ENCODE measurements around the gene ABCD1. TPM values are rescaled to one million over a fixed set of nuclear protein-coding genes. Genes with fewer than 3 reads are reported as not detected.
"Not testable (repeated sequence)": the region's sequence is repeated elsewhere in the genome, so short reads cannot be mapped to it uniquely, and the experiment has no call there.

Gene ABCD1
- total RNA-seq, 2 donors from 2014 or later = 15.2 to 18.0 TPM

DNA sequence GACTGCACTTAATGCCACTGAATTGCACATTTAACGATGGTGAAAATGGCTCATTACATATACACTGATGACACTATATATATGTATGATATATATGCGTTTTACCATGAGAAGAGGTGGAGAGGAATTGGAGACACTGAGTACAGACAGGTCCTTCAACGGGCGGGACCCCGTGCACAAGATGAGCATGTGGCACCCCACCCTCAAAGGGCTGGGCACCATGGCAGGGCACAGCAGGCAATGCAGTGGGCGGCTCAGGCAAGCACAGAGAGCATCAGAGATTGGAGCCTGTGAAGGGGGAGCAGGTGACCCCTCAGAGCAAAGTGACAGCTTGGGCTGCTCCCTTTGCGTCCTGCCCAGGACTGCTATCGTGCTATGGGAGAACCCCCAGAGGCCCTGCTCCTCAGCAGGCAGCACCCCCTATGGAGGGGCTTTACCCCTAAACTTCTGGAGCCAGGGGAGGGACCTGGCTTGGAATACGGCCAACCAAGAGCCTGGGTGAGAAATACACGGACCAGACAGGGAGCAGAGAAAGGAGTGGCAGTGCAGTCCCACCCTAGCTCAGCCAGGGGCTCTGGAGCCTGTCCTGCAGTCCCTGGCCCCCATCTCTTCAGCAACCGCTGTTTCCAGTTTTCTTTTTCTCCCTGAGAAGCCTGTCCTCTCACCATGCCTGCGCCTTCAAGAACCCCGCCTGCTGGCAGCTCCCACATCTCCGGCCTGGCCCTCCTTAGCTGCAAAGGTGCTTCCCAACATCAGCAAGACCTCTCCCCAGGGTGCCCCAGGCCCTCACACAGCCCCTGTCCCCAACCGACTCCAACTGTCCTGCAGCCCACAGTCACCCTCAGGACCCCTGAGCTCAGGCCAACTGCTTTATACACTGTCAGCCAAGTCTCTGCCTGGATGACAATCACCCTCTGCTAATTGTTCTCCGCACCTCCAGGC is 26.5 kb upstream of the ABCD1 start:
- H3K27ac ChIP-seq = peak overlapping the region; percentile 71 to 75
- no peak for DNase-seq (ENCODE audit: low spot score)

DNA sequence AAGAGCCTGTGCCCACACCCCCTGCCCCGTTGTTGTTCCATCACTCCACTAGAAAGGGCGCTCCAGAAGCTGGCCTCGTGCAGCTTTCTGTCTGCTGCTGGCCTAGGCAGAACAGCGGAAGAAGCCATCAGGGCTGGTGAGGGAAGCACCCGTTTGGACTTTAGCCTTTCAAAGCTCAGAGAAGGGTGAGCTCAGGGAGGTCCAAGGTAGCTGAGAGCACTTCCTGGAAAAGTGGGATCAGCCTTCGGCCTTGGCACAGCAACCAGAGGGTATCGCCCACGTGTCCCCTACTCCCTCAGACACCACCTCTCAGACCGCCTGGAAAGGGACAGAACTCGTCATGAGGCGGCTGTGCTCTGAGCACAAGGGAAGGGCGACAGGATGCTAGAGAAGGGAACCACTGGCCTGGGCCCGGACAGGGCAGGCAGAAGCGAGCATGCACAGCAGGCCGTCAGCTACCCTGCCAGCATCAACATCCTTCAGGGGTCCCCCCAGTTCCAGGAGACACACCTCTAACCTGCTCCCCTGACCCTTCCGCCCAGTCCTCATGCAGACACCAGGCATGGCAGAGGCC is 25.4 kb upstream of the ABCD1 start:
- Histone ChIP-seq H3K27ac (peak overlapping the region; percentile 71 to 75), H3K36me3 (peaks cover 16% of the 10 kb centered on the region), H3K4me1 (peaks cover 0 to 12% of the 10 kb centered on the region in 2 donors)
- H3K9me3 ChIP-seq; DNase-seq (ENCODE audit: low spot score); H3K27me3 ChIP-seq; H3K4me3 ChIP-seq: not testable (repeated sequence)

More for the DNA sequence above, 26.5 kb upstream of the ABCD1 start:
- no peaks in the 10 kb centered on the region for H3K27me3 ChIP-seq
- H3K4me3 ChIP-seq = no peak overlapping the region
- TF ChIP-seq, protein P1, sequence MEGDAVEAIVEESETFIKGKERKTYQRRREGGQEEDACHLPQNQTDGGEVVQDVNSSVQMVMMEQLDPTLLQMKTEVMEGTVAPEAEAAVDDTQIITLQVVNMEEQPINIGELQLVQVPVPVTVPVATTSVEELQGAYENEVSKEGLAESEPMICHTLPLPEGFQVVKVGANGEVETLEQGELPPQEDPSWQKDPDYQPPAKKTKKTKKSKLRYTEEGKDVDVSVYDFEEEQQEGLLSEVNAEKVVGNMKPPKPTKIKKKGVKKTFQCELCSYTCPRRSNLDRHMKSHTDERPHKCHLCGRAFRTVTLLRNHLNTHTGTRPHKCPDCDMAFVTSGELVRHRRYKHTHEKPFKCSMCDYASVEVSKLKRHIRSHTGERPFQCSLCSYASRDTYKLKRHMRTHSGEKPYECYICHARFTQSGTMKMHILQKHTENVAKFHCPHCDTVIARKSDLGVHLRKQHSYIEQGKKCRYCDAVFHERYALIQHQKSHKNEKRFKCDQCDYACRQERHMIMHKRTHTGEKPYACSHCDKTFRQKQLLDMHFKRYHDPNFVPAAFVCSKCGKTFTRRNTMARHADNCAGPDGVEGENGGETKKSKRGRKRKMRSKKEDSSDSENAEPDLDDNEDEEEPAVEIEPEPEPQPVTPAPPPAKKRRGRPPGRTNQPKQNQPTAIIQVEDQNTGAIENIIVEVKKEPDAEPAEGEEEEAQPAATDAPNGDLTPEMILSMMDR (IDR thresholded peaks at IDR 0.05) = no peak
- H3K36me3 ChIP-seq = peaks cover 22% of the 10 kb centered on the region
- H3K4me1 ChIP-seq = peaks cover 0 to 6% of the 10 kb centered on the region in 2 donors
- H3K9me3 ChIP-seq = no peaks in the 10 kb centered on the region

DNA sequence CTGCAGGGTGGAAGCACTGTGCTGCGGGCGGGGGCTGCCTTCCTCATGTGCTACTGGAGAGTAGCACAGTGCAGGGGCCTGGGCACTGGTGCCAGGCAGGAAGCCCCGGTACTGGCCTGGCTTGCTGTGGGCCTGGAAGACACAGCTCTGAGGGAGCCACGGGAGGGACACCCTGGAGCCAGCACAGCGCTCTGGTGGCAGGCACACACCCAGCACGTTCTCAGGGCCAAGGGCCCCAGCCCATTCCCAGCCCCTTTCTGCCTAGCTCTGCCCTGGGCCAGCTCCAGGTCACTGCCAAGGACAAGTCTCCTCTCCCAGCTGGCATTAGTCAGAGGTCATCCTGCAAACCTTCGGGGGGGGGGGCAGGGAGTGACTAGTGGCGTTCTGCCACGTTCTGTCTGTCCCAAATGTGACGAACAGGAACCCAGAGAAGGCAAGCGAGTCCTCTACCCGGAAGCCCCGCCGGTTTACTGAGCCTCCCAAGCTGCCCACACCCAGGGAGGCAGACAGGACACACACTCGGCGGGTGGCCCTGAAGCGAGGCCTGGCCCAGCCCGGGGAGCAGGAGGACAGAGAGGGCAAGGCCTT is 24.8 kb upstream of the ABCD1 start:
- not testable (repeated sequence) for H3K9me3 ChIP-seq; H3K4me3 ChIP-seq; H3K27me3 ChIP-seq; DNase-seq (ENCODE audit: low spot score)
- peak overlapping the region; percentile 71 to 75 for H3K27ac ChIP-seq
- peaks cover 0 to 12% of the 10 kb centered on the region in 2 donors for H3K4me1 ChIP-seq
- peaks cover 12% of the 10 kb centered on the region for H3K36me3 ChIP-seq

DNA sequence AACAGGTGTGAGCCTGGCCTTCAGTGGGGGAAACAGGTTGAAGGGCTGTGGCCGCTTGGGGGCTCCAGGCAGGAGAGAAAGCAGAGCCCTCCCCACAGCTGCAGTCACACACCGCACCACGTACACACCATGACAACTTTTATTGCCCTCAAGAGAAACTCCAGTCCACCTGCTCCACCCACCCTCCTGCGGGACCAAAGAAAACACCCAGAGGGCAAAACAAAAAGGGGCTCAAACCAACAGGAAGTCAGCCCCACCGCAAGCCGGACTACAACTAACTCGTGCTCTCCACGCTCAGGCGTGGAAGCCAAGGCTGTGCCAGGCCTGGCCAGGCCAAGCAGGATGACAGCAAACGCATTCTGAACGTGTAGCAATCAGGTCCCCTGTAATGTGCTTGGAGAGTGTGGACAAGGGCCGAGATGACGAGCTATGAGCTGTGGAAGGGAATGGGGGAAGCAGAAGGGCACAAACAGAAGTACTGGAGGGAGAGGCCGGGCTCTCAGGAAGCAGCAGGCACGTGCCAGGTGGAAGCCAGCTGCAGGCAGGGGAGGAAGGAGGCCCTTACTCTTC is 24.2 kb upstream of the ABCD1 start:
- Histone ChIP-seq H3K36me3 (peaks cover 11% of the 10 kb centered on the region), H3K27ac (peak overlapping the region; percentile 71 to 75), H3K4me1 (peaks cover 0 to 12% of the 10 kb centered on the region in 2 donors), H3K4me3 (no peak overlapping the region), H3K27me3 (no peaks in the 10 kb centered on the region), H3K9me3 (no peaks in the 10 kb centered on the region)
- no peak for DNase-seq (ENCODE audit: low spot score)
- TF ChIP-seq, protein P1 (IDR thresholded peaks at IDR 0.05) = no peak

DNA sequence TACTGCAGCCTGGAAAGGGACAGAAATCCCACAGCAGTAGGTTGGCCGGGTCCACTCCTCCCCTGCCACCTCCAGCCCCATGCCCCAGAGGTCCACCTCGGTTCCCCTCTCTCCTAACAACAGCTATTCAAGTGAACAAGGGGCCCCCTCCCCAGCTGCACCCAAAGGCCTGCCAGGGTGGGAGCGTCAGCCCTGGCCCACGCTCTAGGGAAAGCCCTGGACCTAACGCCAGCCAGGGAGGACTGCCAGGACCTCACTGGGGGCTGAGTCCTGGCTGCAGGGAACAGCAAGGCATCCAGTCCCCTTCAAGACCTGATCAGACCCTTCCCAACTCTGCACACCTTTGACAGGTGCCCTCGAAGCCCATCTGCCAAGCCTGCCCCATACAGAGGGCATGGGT is 23.7 kb upstream of the ABCD1 start:
- H3K4me3 ChIP-seq = no peak overlapping the region
- H3K36me3 ChIP-seq = peaks cover 11% of the 10 kb centered on the region
- peaks cover 0 to 12% of the 10 kb centered on the region in 2 donors for H3K4me1 ChIP-seq
- no peak for DNase-seq (ENCODE audit: low spot score)
- H3K27me3 ChIP-seq = no peaks in the 10 kb centered on the region
- TF ChIP-seq, protein P1 (IDR thresholded peaks at IDR 0.05) = no peak
- H3K9me3 ChIP-seq = no peaks in the 10 kb centered on the region
- H3K27ac ChIP-seq = peak overlapping the region; percentile 71 to 75

DNA sequence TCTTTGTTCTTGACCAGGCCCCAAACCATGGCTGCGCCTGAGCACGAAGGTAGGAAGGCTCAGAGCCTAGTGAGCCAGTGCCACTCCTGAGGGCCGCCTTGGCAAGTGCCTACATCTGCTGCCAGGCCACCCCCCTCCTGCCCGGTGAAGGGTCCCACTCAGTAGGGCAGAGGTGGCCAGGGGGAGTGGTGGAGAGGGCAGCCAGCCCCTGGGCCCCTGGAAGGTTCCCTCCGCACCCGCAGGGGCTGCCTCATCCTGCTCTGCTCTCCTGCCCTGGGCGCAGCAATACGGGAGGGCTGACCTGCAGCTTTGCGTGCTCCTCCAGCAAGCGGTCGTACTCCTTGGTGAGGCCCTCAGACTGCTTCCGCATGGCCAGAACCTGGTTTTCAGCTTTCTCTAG is 22.9 kb upstream of the ABCD1 start:
- Histone ChIP-seq H3K27me3 (no peaks in the 10 kb centered on the region), H3K27ac (peak overlapping the region in 1 of 2 donors; percentile 75), H3K9me3 (no peaks in the 10 kb centered on the region), H3K36me3 (peaks cover 11% of the 10 kb centered on the region), H3K4me3 (no peak overlapping the region), H3K4me1 (peaks cover 0 to 12% of the 10 kb centered on the region in 2 donors)
- TF ChIP-seq, protein P1 (IDR thresholded peaks at IDR 0.05) = no peak
- DNase-seq (ENCODE audit: low spot score) = no peak

Data from right atrium auricular region (tissue), 2 donors.